ENCODE results near the gene ATG7. TPM values are rescaled to one million over a fixed set of nuclear protein-coding genes. Genes with fewer than 3 reads are reported as not detected.

Gene ATG7
- polyA plus RNA-seq (ENCODE audit: insufficient read length in 4 of 4): 10 to 100 TPM; 23.6 to 26.9 (median 25.2) TPM

- DNase-seq (ENCODE audit: low read depth in 4 of 4, low spot score in 2 of 4): peak; percentile 82 to 96 (median 90)
Observed at GRCh38 chr3:11271986-11272904, at the start of gene ATG7. Gene ATG7, plus strand, starts transcription at chr3:11272397. Its CDS starts 26,299 bp downstream, at chr3:11298696.

GRCh38 chr3:11224010-11224409 is 48.2 kb upstream of the ATG7 start:
- no peak for DNase-seq (ENCODE audit: low read depth in 4 of 4, low spot score in 2 of 4)

GRCh38 chr3:11224870-11225229 is 47.3 kb upstream of the ATG7 start:
- no peak for DNase-seq (ENCODE audit: low read depth in 4 of 4, low spot score in 2 of 4)

GRCh38 chr3:11226042-11226370 is 46.2 kb upstream of the ATG7 start:
- DNase-seq (ENCODE audit: low read depth in 4 of 4, low spot score in 2 of 4): no peak

GRCh38 chr3:11228041-11228440 is 44.2 kb upstream of the ATG7 start:
- DNase-seq (ENCODE audit: low read depth in 4 of 4, low spot score in 2 of 4): no peak

GRCh38 chr3:11230125-11230524 is 42.1 kb upstream of the ATG7 start:
- DNase-seq (ENCODE audit: low read depth in 4 of 4, low spot score in 2 of 4): no peak

GRCh38 chr3:11230832-11231231 is 41.4 kb upstream of the ATG7 start:
- no peak for DNase-seq (ENCODE audit: low read depth in 4 of 4, low spot score in 2 of 4)

- DNase-seq (ENCODE audit: low read depth in 4 of 4, low spot score in 2 of 4): no peak
Observed at GRCh38 chr3:11235385-11235784, 36.8 kb upstream of the ATG7 start.

GRCh38 chr3:11236588-11237461 is 35.4 kb upstream of the ATG7 start:
- peak in 1 of 4 donors; percentile 34 for DNase-seq (ENCODE audit: low read depth in 4 of 4, low spot score in 2 of 4)

- DNase-seq (ENCODE audit: low read depth in 4 of 4, low spot score in 2 of 4): no peak
Observed at GRCh38 chr3:11238060-11238459, 34.1 kb upstream of the ATG7 start.

- no peak for DNase-seq (ENCODE audit: low read depth in 4 of 4, low spot score in 2 of 4)
Observed at GRCh38 chr3:11238880-11239279, 33.3 kb upstream of the ATG7 start.

- DNase-seq (ENCODE audit: low read depth in 4 of 4, low spot score in 2 of 4): no peak
Observed at GRCh38 chr3:11239796-11240195, 32.4 kb upstream of the ATG7 start.

- DNase-seq (ENCODE audit: low read depth in 4 of 4, low spot score in 2 of 4): no peak
Observed at GRCh38 chr3:11240496-11240895, 31.7 kb upstream of the ATG7 start.

- DNase-seq (ENCODE audit: low read depth in 4 of 4, low spot score in 2 of 4): no peak
Observed at GRCh38 chr3:11244121-11244677, 28.0 kb upstream of the ATG7 start.

GRCh38 chr3:11245276-11245675 is 26.9 kb upstream of the ATG7 start:
- no peak for DNase-seq (ENCODE audit: low read depth in 4 of 4, low spot score in 2 of 4)

- DNase-seq (ENCODE audit: low read depth in 4 of 4, low spot score in 2 of 4): no peak
Observed at GRCh38 chr3:11245827-11246662, 26.2 kb upstream of the ATG7 start.

- DNase-seq (ENCODE audit: low read depth in 4 of 4, low spot score in 2 of 4): no peak
Observed at GRCh38 chr3:11246663-11246970, 25.6 kb upstream of the ATG7 start.

- no peak for DNase-seq (ENCODE audit: low read depth in 4 of 4, low spot score in 2 of 4)
Observed at GRCh38 chr3:11247362-11247761, 24.8 kb upstream of the ATG7 start.

GRCh38 chr3:11248596-11248995 is 23.6 kb upstream of the ATG7 start:
- no peak for DNase-seq (ENCODE audit: low read depth in 4 of 4, low spot score in 2 of 4)
